K562 (cell line): Measurements from ENCODE around the gene IGFALS. TPM values are rescaled to one million over a fixed set of nuclear protein-coding genes. Genes with fewer than 3 reads are reported as not detected.
A peak's percentile ranks its signal among the peaks of the same experiment; 100 is the strongest.

ENCODE experiments used
- ATAC-seq: fragments of 200-7000 bp; cut with Tn5 transposase; 3 replicates; pipeline ENCODE4 v1.9.1; 2020; ENCODE audit warnings: moderate library complexity
- BruUV-seq: library from RNA; stranded (reverse); fragments of 400-500 nt; replicated peaks from 2 replicates; lab custom pipeline; 2021; lab: Mats Ljungman, UMichigan
- CTCF ChIA-PET: fragments of 300-600 bp; formaldehyde crosslinking; extraction: SDS; loops from one replicate; lab custom pipeline; 2021; ENCODE audit warnings: low intra/inter-chr PET ratio; lab: Yijun Ruan, JAX
- POLR2A ChIA-PET: fragments of 300-600, 350-650 bp; sonication (Branson Sonifier 250); formaldehyde crosslinking; extraction: SDS; loops from one replicate; lab custom pipeline; 2021; ENCODE audit warnings: antibody characterized with exemption, inconsistent platforms; lab: Yijun Ruan, JAX
- DNase-seq, 4 experiments: peaks; one replicate each; pipeline versions ENCODE4 v3.0.0 to v3.0.0-alpha.2; 2011 to 2018; ENCODE audit warnings: low spot score in 3 of 4, mixed read lengths in 3 of 4; ENCODE audit errors: extremely low read depth in 1 of 4
- FAIRE-seq: peaks from 2 replicates; lab custom pipeline; 2011; peaks lifted over from hg19 to GRCh38; lab: Jason Lieb, UNC
- H2AFZ ChIP-seq: 2 replicates; pipeline ENCODE4 v1.6.0; 2011; ENCODE audit warnings: low read depth, low read length, control low read depth, inconsistent platforms
- H3K27ac ChIP-seq: fragments of 200-600 bp; 3 replicates; pipeline ENCODE4 v1.8.0; 2011; ENCODE audit warnings: low read depth, mild to moderate bottlenecking, control low read depth, inconsistent platforms, low read length, moderate library complexity, mixed read lengths; ENCODE audit errors: extremely low read depth
- H3K27me3 ChIP-seq, 2 experiments: fragments of 300-600 bp in 1 of 2; 2 replicates in 1 of 2; 3 replicates in 1 of 2; pipeline versions ENCODE4 v1.6.0 to v1.8.0; 2011; ENCODE audit warnings: inconsistent platforms in 2 of 2, low read length in 2 of 2, mild to moderate bottlenecking in 1 of 2, mixed read lengths in 1 of 2, moderate library complexity in 1 of 2; ENCODE audit not compliant: control insufficient read depth in 2 of 2, insufficient read depth in 2 of 2
- H3K36me3 ChIP-seq: fragments of 300-600 bp; 3 replicates; pipeline ENCODE4 v1.8.0; 2011; ENCODE audit warnings: mild to moderate bottlenecking, low read length, inconsistent platforms; ENCODE audit not compliant: control insufficient read depth, insufficient read depth
- H3K4me1 ChIP-seq, 2 experiments: fragments of 200-600 bp in 1 of 2; replicated peaks in 1 of 2; 2 replicates in 1 of 2; 3 replicates in 1 of 2; pipeline versions ENCODE4 v1.5.1 to v1.8.0; 2011; ENCODE audit warnings: inconsistent platforms in 2 of 2, low read length in 2 of 2, mild to moderate bottlenecking in 1 of 2, mixed read lengths in 1 of 2, moderate library complexity in 1 of 2; ENCODE audit not compliant: control insufficient read depth in 2 of 2, insufficient read depth in 2 of 2
- H3K4me2 ChIP-seq: 2 replicates; pipeline ENCODE4 v1.6.1; 2011; ENCODE audit warnings: low read length, control low read depth, inconsistent platforms, mixed read lengths; ENCODE audit not compliant: insufficient read depth
- H3K4me3 ChIP-seq: fragments of 200-600 bp; sonication (generic), shearing (Covaris generic); 2 replicates; pipeline ENCODE4 v1.5.1; 2016; ENCODE audit warnings: control low read depth, inconsistent platforms
- H3K79me2 ChIP-seq: fragments of 200-600 bp; 3 replicates; pipeline ENCODE4 v1.8.0; 2011; ENCODE audit warnings: low read length, inconsistent platforms; ENCODE audit not compliant: control insufficient read depth, insufficient read depth
- H3K9ac ChIP-seq, 2 experiments: 2 replicates each; pipeline versions ENCODE4 v1.6.0 to v1.6.1; 2011; ENCODE audit warnings: low read depth in 2 of 2, low read length in 2 of 2, control low read depth in 1 of 2, inconsistent platforms in 1 of 2, mild to moderate bottlenecking in 1 of 2, mixed read lengths in 1 of 2; ENCODE audit not compliant: insufficient read depth in 1 of 2
- H3K9me1 ChIP-seq: one replicate; pipeline ENCODE4 v1.6.0; 2011; ENCODE audit warnings: inconsistent platforms, mild to moderate bottlenecking, low read length, moderate library complexity; ENCODE audit not compliant: control insufficient read depth, insufficient read depth
- H3K9me3 ChIP-seq: replicated peaks from 2 replicates; pipeline ENCODE4 v1.5.1; 2011; ENCODE audit warnings: low read depth, low read length, inconsistent platforms; ENCODE audit not compliant: control insufficient read depth, insufficient read depth
- H4K20me1 ChIP-seq: replicated peaks from 2 replicates; pipeline ENCODE4 v1.6.1; 2011; ENCODE audit warnings: low read length, inconsistent platforms, mixed read lengths; ENCODE audit not compliant: control insufficient read depth, insufficient read depth
- CREM ChIP-seq: IDR thresholded peaks from 2 replicates; pipeline ENCODE4 v1.6.1; 2014; ENCODE audit warnings: antibody characterized with exemption, low read depth
- DLX4 ChIP-seq: fragments of 250-450 bp; sonication (Bioruptor Pico); IDR thresholded peaks from 2 replicates; pipeline ENCODE4 v1.6.1; 2021; ENCODE audit warnings: mild to moderate bottlenecking
- ELK3 ChIP-seq: fragments of 450-650 bp; formaldehyde crosslinking; IDR thresholded peaks from 2 replicates; pipeline ENCODE4 v1.4.0; 2020; ENCODE audit warnings: mild to moderate bottlenecking
- KDM5B ChIP-seq: fragments of 200-600 bp; sonication (generic); IDR thresholded peaks from 2 replicates; pipeline ENCODE4 v1.6.1; 2012; ENCODE audit warnings: low read depth, mild to moderate bottlenecking, moderate library complexity, low read length, control low read depth, inconsistent platforms; ENCODE audit not compliant: insufficient replicate concordance
- NUFIP1 ChIP-seq: fragments of 450-650 bp; IDR thresholded peaks from 2 replicates; pipeline ENCODE4 v1.6.1; 2018; ENCODE audit not compliant: partially characterized antibody
- POLR2G ChIP-seq: fragments of 200-400 bp; formaldehyde crosslinking; IDR thresholded peaks from 2 replicates; pipeline ENCODE4 v1.6.1; 2017; ENCODE audit warnings: low read depth, mild to moderate bottlenecking, antibody characterized with exemption, low read length, moderate library complexity
- WGBS: fragments of 100-300 bp; shearing (Covaris generic); methylation state at CpG from one replicate; pipeline ENCODE4 v1.1.6; 2016; ENCODE audit warnings: low coverage, mixed read lengths; ENCODE audit not compliant: insufficient coverage; ENCODE audit errors: missing lambda C conversion rate; 5-methylcytosine and 5-hydroxymethylcytosine counted together
- in situ Hi-C: fragments of 300-500 bp; cut with MboI; formaldehyde crosslinking; loops from 4 replicates; pipeline ENCODE4 v1.15.0; 2018; ENCODE audit warnings: inconsistent platforms, mixed read lengths
- intact Hi-C: fragments of 100-400 bp; cut with micrococcal nuclease; formaldehyde crosslinking; loops from 2 replicates; pipeline ENCODE4 v1.14.2; 2022
- polyA plus RNA-seq, 8 experiments: library from polyadenylated mRNA; depleted of rRNA in 4 of 8; stranded (reverse) in 5 of 8; unstranded in 3 of 8; fragments of >200 nt; fragmentation: Nextera tagmentation in 2 of 8; fragmentation: Illumina TruSeq in 1 of 8; extraction: Ambion mirVana in 2 of 8; extraction: Trizol in 1 of 8; gene quantifications; 2 replicates each; pipeline versions ENCODE4 v1.2.1 to v1.2.3, GENCODE V29; 2011 to 2014; ENCODE audit warnings: inconsistent platforms in 1 of 8, missing spikeins in 1 of 8
- total RNA-seq, 7 experiments: library from RNA; depleted of rRNA in 6 of 7; stranded (reverse); fragments of >200 nt in 6 of 7; fragmentation: Illumina TruSeq in 2 of 7; extraction: Trizol in 2 of 7; gene quantifications; 2 replicates each; pipeline versions ENCODE4 v1.2.1 to v1.2.3, GENCODE V29; 2011 to 2021; ENCODE audit warnings: low replicate concordance in 1 of 7
- TF ChIP-seq, protein P1 (sequence below), 3 experiments: fragments of 200-800 bp in 1 of 3; fragments of 250-450 bp in 1 of 3; fragments of 450-650 bp in 1 of 3; sonication (Bioruptor Pico) in 1 of 3; sonication (Bioruptor generic) in 1 of 3; formaldehyde crosslinking in 1 of 3; IDR thresholded peaks; 2 replicates each; pipeline versions ENCODE4 v1.6.1 to v1.8.0; 2016 to 2022; ENCODE audit warnings: mild to moderate bottlenecking in 2 of 3, missing genetic modification characterization in 2 of 3, missing compliant biosample characterization in 1 of 3, moderate library complexity in 1 of 3

IGFALS gene
- total and polyA plus RNA-seq, 9 of the 15 experiments (the other 6 are each of a cell fraction or from before 2014, with no cell fraction given), result not detected

DNA sequence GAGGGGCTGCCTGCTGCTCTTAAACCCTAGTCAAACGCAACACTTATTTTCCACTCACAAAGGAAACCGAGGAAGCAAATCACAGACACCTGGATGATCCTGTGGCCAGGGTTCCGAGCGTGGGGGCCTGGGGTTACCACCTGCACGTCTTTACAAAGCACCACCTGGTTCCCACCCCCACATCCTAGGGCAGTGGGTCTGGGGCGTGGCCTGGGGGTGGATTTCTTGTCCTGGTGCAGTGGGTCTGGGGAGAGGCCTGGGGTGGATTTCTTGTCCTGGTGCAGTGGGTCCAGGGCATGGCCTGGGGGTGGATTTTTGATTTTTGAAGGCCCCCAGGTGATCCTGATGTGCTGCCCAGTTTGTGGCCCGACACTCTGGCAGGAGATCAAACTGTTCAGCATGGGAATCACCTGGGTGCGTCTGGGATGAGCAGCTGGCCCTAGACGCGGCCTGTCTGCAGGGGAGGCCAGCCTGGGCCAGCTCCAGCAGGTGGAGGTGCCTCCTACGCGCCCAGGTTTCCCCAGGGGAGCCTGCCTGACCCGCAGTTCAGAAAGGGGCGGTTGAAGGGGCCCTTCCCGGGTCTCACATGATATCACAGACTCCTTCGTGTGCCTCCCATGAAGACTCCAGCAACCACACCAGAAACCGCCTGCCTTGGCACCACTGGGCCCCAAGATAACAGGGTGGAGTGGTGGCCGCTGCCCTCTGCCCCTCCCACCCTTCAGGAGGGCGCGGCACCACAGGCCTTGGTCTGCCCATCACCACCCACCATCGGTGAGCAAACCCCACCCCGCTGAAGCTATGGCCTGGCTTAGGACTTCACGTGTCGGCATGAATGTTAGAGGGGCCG, 26.8 kb upstream of the IGFALS start:
- POLR2A ChIA-PET, result interaction anchor here (0.6 to 1.1 kb wide), 5 partner anchors 8 to 335 kb away, joined by 3 to 7 read pairs (median 4); partner anchors contain the start of genes RPS2 and TRAF7
- Histone ChIP-seq H3K4me1 (peaks cover 0 to 53% of the 10 kb centered on the region in 2 experiments; a peak in 2 of 5 replicates), H3K9me3 (no peaks in the 10 kb centered on the region), H3K4me3 (no peak overlapping the region), H3K27me3 (no peaks in the 10 kb centered on the region), H3K4me2 (no peak overlapping the region), H2AFZ (no peak overlapping the region), H3K9me1 (no peaks in the 10 kb centered on the region), H3K9ac (no peak overlapping the region), H3K36me3 (peaks cover 3% of the 10 kb centered on the region; the same call in 1 of the 3 replicates), H3K79me2 (no peaks in the 10 kb centered on the region)
- in situ Hi-C loops (no loop called here), intact Hi-C loops (no loop called here)
- ATAC-seq (no peak), DNase-seq (no peak), FAIRE-seq (no peak)
- WGBS, result 63% methylated on average over 22 of the region's 25 CpGs
- BruUV-seq, result no TSS peak
- TF ChIP-seq DLX4 (CRISPR knock-in tag) (no peak), POLR2G (peak; percentile 49; the same call in 1 of the 2 replicates)
- TF ChIP-seq, all 486 proteins: peak for 1
- Histone ChIP-seq H3K27ac (no peak overlapping the region), H4K20me1 (no peaks in the 10 kb centered on the region)
- CTCF ChIA-PET, result no interaction called here

DNA sequence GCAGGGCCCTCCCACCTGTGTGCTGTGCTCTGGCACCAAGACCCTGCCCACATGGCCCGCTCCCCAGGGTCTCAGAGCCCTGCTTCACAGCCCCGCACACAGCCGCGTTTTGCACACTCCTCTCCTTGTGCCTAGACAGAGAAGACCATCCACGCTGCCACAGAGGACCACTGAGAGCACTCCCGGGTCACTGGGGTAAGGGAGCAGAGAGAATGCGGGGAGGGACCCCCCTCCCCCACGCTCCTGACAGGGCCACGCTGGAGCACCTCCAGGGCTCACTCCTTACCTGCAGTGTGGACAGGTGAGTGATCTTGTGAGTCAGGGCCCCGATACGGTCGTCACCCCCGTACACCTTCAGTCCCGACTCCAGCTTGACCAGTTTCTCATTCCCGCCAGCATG, 26.1 kb upstream of the IGFALS start:
- FAIRE-seq, result no peak
- no peak for DNase-seq
- peak overlapping the region in 1 of 2 experiments; percentile 17; a peak in 1 of 4 replicates for H3K9ac ChIP-seq
- no peaks in the 10 kb centered on the region for H3K79me2 ChIP-seq
- in situ Hi-C loops, result no loop called here
- no peak for ATAC-seq
- TF ChIP-seq KDM5B (no peak), CREM (no peak), NUFIP1 (no peak), ELK3 (CRISPR knock-in tag) (no peak)
- TF ChIP-seq, protein P1, sequence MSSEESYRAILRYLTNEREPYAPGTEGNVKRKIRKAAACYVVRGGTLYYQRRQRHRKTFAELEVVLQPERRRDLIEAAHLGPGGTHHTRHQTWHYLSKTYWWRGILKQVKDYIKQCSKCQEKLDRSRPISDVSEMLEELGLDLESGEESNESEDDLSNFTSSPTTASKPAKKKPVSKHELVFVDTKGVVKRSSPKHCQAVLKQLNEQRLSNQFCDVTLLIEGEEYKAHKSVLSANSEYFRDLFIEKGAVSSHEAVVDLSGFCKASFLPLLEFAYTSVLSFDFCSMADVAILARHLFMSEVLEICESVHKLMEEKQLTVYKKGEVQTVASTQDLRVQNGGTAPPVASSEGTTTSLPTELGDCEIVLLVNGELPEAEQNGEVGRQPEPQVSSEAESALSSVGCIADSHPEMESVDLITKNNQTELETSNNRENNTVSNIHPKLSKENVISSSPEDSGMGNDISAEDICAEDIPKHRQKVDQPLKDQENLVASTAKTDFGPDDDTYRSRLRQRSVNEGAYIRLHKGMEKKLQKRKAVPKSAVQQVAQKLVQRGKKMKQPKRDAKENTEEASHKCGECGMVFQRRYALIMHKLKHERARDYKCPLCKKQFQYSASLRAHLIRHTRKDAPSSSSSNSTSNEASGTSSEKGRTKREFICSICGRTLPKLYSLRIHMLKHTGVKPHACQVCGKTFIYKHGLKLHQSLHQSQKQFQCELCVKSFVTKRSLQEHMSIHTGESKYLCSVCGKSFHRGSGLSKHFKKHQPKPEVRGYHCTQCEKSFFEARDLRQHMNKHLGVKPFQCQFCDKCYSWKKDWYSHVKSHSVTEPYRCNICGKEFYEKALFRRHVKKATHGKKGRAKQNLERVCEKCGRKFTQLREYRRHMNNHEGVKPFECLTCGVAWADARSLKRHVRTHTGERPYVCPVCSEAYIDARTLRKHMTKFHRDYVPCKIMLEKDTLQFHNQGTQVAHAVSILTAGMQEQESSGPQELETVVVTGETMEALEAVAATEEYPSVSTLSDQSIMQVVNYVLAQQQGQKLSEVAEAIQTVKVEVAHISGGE (CRISPR knock-in tag; IDR thresholded peaks at IDR 0.05), result no peak
- H3K9me1 ChIP-seq, result no peaks in the 10 kb centered on the region
- no TSS peak for BruUV-seq
- 83% methylated on average over 15 of the region's 15 CpGs for WGBS
- no peaks in the 10 kb centered on the region for H3K27me3 ChIP-seq
- no peak overlapping the region for H2AFZ ChIP-seq
- intact Hi-C loops, result no loop called here
- H3K9me3 ChIP-seq, result no peaks in the 10 kb centered on the region
- H3K4me2 ChIP-seq, result no peak overlapping the region
- H4K20me1 ChIP-seq, result no peaks in the 10 kb centered on the region
- H3K4me1 ChIP-seq, result peaks cover 0 to 49% of the 10 kb centered on the region in 2 experiments; a peak in 2 of 5 replicates
- H3K27ac ChIP-seq, result no peak overlapping the region
- POLR2A ChIA-PET, result interaction anchor here (0.6 kb wide), 1 partner anchor 95 kb away, joined by 3 read pairs; no protein-coding TSS in a partner anchor
- peaks cover 3% of the 10 kb centered on the region; the same call in 1 of the 3 replicates for H3K36me3 ChIP-seq
- CTCF ChIA-PET, result no interaction called here
- H3K4me3 ChIP-seq, result no peak overlapping the region
